Iris pigment epithelial cell (primary cell): ENCODE results near the gene GALNTL6.
A peak's percentile ranks its signal among the peaks of the same experiment; 100 is the strongest.

Source experiments
- DNase-seq: peaks from one replicate; pipeline ENCODE4 v3.0.0-alpha.2; 2011; ENCODE audit warnings: low read depth

The GALNTL6 gene

DNA sequence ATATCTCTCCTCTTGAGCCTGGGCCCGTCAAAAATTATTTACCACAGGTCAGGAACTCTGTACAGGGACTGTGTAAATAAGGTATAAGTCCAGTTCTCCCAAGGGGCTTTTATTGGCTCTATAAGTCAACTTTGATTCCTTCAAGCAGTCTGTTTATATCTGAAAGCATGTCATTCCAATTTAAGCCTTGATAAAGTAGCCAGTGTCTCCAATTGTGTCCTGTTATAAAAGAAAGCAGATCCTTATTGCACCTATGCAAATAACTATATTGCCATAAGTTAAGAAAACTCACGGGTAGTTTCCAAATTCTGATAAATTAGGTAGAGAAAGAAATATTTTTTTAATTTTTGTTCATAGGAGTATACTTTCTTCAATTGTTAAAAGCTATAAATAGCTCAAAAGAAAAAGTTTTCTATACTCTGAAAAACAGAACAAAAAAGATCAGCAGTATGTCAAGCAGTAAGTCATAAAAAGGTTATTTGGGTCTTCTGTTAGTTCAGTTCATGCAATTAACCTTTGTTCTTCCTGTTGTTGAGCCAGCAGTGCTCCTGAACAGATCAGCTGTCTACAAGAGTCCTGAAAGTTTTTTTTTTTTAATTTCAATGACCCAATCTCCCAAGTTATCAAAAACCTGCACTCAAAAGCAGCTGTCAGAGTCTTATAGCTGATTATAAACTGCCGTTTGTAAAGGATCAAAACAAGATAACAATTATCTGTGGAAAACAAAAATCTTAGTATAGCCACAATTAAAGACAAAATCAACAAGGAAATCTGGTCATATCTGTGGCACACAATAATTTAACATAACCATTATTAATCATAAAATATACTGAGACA lies 1177.0 kb downstream of the GALNTL6 start:
- DNase-seq, result no peak

DNA sequence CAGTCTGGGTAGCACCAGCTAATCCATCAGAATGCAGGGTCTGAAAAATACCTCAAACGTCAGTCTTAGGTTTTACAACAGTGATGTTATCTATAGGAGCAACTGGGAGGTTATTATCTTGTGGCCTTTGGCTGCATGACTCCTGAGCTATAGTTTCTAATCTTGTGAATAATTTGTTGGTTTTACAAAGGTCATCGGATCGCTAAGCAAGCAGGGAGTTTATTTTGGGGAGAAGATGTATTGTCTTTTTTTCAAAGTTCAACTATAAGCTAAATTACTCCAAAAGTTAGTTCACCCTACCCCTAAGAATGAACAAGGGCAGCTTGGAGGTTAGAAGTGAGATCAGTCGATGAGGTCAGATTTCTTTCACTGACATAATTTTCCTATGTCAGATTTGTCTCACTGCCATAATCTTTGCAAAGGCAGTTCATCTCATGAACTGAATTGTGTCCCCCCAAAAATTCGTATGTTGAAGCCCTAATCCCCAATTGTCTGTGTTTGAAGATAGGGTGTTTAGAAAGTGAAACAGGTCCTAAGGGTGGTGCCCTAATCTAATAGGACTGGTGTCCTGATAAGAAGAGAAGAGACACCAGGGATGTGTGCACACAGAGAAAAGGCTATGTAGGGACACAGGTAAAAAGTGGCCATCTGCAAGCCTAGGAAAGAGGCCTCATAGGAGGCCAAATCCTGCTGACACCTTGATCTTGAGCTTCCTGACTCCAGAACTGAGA lies 1179.6 kb downstream of the GALNTL6 start:
- no peak for DNase-seq

DNA sequence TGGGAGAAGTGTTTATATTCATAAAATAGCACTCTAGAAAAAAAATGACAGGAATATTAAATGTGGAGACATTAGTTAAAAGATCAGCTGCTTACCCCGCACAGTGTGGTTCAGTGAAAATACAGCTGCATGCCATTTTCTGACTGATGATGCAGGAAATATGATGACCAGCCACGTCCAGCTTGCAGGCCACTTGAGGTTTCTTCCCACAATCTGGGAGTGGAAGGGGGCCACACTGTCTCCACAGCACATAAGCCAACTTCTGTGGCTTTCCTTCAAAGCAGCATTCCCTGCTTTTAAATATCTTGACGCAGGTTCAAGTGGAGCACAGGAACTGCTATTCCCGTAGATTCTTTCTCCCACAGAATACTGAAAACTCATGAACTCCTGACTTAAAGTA lies 1182.0 kb downstream of the GALNTL6 start:
- DNase-seq, result no peak

DNA sequence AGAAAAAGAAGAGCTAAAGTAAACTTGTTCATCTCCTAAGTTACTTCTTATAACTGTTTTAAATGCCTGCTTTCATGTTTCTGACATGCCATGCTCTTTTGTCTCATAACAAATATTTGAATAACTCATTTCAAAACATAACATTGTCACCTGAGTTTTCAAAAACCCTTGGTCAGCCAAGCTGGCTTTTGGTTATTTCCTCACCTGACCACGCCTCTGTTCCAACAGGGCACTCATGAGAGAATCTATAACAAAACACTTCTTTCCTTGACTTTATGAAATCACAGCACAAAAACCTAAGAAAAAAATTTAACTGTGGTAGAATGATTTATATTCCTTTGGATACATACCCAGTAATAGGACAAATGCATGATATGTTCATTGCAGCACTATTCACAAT lies 1182.5 kb downstream of the GALNTL6 start:
- DNase-seq, result no peak

DNA sequence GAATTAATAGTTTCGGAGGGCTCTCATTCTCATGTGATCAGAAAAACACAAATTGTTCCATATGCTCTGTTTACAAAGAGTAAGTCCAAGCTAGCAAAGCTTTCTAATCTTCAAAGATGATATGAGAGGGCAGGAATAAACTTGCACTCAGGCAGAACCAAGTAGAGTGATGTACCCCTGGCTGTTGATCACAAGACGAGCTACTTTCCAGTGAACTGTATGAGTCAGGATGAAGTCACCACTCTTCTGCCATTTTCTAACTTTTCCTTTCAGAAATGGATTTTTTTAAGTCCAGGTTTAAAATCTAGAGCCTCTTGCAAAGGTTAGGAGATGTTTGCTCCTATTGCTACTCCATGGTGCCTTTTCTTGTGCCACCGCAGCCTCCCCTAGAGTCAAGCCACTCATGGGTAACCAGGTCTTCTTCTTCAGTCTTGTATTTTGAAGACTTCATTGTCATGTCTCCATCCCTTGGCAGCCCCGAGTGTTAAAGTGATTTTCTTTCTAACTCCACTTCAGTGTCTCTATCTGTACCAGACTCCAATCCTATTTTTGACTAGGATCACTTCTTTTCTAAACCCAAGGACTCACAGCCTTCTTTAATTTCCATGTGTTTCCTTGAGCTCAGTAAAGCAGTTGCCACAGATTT lies 1183.5 kb downstream of the GALNTL6 start:
- DNase-seq, result peak; percentile 89

DNA sequence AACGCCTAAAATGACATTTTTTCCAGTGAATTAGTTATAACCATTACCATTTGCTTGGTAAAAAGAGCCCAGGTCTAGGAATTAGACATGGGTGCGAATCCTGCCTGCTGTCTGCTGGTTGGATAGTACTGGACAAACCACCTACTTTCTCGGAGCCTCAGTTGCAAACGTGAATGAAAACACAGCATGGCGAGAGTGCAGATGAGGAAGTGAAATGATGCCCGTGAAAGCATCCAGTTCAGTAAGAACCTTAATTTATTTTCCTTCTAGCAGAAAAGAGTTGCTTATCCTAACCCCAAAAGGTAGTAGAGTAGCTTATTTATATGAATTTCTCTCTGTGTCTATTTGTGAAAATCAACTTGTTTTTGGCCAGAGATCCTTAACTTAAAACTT lies 1184.0 kb downstream of the GALNTL6 start:
- DNase-seq, result no peak

DNA sequence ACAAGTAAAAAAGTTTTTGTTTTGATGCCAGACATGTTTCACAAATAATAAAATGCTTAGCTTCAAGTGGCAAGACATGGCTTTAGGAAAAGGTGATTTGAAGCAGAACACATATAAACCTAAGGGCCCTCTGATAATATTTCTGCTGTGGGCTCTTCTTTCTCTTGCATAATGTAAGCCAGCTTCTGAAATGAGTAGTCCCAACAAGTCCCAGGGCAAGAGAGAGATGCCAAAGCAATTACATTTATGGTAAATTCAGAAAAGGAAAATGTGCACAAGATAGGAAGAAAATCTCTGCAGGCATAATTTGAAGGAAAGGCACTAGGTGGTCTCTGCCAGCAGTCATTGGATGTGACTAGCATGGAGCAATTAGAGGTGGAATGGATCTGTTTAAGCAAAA lies 1184.7 kb downstream of the GALNTL6 start:
- no peak for DNase-seq

DNA sequence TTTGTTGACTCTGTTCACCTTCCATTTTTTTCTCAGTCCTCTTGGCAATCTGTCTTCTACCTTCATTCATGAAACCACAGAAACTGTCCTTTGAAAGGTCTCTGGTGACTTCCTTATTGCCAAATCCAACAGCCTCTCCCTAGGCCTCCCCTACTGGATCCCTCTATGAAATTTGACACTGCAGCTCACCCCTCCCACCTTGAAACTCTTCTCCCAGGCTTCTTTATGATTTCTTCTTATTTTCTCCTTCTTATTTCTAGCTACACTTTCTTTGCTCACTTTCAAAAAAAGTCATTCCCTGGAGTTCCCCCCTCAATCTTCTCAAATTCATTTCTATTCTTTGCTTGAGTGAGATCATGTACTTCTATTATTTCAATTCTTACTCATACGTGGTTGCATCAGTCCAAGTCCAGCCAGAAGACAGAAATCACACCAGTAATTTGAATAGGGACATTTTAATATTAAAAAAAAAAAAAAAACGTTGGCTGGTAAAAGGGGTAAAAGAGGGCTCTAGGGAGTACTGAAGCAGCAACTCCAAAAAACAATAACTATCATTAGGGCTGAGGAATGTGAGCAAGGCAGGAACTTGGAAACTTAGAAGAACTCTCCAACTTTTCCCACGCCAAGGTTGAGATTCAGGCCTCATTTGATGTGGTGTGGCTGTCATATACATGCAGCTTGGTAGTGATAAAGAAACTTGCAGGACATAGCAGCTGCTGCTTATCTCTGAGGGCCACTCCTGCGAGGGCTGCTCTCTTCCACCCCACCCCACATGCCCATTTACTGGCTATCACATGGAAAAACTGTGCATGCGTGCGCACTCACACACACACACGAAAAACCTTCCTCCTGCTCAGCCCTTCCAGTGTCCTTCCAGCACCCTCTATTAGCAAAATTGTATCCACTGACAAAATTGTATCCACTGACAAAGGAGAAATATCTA lies 1185.6 kb downstream of the GALNTL6 start:
- DNase-seq, result peak; percentile 82

DNA sequence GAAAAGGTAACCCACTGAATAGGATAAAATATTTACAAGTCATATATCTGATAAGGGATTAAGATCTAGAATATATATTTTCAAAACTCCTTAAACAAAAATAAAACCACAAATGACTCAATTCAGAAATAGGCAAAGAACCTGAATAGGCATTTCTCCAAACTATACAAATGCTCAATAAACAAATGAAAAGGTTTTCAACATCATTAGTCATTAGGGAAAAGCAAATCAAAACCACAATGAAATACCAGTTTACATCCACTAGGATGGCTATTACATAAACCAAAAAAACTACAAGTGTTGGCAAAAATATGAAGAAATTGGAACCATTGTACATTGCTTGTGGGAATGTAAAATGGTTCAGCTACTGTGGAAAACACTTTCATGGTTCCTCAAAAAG lies 1188.4 kb downstream of the GALNTL6 start:
- peak; percentile 81 for DNase-seq

DNA sequence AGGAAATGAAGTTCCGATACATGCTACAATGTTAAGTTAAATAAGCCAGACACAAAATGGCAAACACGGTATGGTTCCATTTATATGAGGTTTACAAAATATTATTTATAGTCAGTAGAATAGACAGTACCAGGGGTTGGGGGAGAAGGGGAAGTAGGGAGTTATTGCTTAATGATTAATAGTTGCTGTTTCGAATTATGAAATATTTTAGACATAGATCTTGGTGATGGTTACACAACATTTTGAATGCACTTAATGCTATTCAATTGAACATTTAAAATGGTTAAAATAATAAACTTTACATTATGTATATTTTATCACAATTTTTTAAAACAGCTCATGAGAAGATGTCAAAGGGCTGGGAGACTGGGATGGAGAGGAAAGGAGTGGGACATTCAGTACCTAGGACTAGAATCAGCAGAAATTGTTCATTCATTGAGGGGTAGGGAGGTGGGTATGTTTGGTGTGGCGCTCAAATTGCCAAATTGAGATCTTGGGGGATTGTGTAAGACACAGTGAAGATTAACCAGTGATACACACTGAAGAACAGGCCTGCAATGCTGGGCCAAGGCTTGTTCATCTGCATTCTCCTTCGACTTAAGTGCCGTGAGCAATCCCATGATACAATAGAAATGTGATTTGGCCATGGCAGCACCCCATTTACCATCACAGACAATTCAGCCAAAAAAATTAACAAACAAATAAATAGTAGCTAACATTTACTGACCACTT lies 1189.8 kb downstream of the GALNTL6 start:
- DNase-seq, result no peak

DNA sequence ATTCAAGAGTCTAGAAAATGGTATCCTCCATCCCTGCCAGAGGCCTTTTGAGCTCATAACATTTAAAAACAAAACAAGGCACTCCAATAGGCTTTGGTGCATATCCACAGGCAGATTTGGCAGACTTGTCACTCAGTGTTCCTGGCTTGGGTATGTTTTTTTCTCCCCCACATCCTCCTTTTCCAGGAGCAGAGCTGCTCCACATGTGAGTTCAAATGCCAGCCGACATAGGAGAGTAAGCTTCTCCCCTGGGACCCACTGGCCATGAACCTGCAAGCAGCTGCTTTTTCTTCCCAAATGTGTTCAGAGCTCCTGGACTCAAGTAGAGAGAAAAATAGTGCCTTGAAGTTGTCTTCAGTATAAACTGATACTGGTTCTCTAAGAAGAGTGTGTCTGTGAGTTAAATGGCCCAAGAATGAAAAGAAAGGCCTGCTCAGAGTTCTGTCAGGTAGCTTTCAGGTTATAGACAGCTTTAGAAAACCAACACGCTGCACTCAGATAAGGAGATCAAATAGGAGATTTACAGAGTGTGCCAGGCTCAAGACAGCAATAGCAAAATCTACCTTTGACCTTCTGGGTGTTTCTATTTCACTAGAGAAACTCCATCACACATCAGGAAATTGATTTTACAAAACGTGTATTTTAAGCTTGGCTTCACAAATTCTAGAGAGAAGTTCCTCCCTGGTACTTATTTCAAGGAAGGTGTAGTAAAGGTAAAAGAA lies 1192.9 kb downstream of the GALNTL6 start:
- DNase-seq, result no peak

DNA sequence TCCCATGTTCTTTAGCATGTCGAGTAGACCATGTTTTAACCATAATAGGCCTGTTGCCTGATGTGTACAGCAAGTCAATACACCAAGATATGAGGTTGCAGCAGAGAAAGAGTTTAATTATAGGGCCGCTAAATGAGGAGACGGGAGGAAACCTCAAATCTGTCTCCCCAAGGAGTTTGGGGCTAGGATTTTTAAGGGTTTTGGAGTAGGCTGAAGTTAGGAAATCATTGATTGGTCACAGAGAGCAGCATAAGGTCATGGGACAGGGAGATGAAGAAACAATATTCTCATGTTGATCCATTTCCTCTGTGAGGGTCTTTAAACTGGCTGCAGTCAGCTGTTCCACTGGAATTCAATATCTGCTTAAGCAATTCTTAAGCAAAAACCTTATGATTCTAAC lies 1195.2 kb downstream of the GALNTL6 start:
- no peak for DNase-seq

DNA sequence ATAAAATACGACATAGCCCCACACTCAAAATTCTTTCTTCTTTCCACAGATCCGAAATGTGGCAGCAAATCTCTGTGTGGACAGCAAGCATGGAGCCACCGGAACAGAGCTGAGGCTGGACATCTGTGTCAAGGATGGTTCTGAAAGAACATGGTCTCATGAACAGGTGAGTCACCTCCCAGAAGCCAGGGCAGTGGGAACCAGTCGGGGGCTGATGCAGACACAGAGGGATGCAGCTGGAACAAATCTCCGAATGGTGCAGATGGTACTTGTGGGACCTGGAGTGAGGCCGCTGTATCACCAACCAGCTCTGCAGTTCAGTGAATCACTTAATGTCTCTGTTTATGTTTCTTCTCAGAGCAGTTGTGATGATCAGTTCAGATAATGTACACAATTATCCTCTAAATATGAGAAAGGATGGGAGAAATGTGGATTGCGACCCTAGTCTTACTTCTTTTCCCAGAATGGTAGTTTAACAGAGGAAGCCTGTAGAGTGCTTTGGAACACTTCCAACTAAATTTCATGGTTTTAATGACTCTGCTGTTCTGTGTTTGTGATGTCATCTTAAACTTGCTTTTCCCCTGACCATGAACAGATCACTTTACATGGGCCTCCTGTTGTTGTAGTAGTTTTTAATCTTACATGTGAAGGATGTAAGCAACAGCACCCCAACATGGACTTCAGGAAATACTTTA lies 1196.1 kb downstream of the GALNTL6 start:
- DNase-seq, result peak; percentile 46

DNA sequence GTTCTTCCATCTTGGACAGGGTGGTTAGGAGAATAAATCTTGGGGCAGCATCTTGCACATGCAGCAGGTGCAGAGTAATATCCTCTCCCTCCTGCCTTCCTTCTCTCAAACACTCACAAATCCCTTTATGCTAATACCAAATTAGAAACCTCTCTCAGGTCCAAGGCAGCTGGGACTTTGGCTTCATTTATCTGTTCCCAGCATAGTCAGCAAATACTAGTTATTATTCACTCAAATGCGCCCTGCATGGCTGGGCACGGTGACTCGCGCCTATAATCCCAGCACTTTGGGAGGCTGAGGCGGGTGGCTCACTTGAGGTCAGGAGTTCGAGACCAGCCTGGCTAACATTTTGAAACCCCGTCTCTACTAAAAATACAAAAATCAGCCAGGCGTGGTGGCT lies 1199.4 kb downstream of the GALNTL6 start:
- no peak for DNase-seq

DNA sequence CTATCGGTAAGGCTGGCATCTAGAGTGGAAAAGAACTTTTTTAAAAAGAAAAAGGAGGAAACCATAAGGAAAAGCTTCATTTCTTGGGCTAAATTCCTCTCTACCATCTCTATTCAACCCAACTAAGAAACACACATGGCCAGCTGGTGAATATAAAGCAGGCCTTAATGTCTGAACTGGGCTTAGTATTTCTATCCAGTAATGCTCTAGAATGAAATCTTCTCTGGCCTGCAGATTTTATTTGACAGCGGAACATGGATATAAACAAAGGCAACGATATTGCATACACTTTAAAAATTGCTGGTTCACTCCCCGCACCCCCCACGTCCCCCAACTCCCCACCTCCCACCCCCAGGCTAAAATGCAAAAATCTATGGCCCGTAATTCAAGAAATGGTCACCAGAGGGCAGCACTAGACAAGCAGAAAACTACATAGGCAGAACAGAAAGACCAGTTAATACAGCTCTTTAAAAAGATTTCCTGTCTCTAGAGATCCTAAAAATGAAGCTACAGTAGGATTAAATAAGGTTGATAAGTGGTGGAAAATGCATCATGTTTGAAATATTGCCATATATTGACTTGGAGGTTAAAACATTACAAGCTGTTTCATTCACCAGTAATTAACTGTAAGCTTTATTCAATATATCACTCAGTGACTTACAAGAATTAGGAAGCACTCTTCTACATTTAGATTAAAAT lies 1200.2 kb downstream of the GALNTL6 start:
- DNase-seq, result peak; percentile 30

DNA sequence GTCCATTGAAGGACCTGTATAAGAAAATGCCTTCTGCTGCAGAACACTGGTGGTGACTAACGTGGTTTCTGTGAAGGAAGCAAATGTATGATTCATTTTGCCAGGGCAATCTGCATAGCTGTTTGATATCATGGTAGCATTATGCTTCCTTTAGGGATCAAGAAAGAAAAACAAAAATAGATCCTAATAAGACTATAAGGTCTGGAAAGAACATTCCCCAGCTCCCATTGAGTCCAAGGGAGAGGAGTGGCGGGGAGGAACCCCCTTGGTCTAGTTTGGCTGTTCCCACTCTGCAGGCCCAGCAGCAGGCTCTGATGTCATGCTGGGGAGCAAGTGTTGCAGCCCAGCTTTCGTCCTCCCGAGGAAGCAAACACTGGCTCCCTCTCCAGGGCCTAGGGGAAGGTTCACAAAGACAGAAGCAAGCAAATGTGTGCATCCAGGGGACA lies 1200.9 kb downstream of the GALNTL6 start:
- DNase-seq, result peak; percentile 84

DNA sequence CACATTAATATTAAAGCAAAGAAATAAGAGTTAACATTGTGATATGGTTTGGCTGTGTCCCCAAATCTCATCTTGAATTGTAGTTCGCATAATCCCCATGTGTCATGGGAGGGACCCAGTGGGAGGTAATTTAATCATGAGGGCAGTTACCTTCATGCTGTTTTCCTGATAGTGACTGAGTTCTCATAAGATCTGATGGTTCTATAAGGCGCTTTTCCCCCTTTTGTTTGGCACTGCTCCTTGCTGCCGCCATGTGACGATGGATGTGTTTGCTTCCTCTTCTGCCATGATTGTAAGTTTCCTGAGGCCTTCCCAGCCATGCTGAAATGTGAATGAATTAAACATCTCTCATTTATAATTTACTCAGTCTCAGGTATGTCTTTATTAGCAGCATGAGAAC lies 1201.6 kb downstream of the GALNTL6 start:
- no peak for DNase-seq

DNA sequence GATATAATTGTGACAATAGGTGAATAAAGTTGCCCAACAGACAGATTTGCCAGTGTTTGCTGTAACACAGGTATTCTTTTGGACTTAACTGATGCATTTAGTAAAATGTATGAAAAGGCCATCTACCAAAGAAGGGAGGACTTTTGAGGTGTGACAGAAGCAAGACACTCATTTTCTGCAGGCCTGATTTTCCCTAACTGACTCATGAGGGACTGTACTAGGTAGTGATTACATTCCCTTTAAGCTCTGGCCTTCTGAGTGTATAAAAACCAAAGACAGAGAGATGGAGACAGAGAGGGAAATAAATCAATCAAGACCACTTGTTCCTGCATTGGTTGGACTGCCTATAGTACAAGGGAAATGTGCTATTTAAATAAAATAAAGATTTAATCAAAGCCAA lies 1204.6 kb downstream of the GALNTL6 start:
- no peak for DNase-seq

DNA sequence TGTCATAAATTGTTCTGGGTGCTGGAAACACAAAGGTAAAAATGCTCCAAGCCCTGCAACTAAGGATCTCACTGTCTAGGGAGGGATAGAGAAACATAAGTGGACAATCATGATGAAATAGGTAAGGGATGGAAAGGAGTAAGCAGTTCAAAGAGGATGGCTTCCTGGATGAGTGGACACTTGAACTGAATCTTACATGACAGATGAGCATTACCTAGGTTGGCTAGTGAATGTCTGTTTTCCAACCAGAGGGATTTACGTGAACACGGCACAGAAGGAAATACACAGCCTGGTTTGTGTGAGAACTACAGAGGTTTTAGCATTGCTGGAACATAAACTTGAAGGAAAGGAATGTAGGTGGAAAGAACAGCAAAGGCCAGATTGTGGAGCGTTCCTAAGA lies 1205.2 kb downstream of the GALNTL6 start:
- DNase-seq, result no peak
